Tibial artery (tissue), 4 donors: ENCODE results near the gene OR4D10.

Source experiments
- DNase-seq, 2 donors: peaks; one replicate each; pipeline ENCODE4 v3.0.0-alpha.2; 2019
- H3K27ac ChIP-seq, 2 donors: fragments of 200-600 bp; sonication (generic) in 1 of 2; 1 replicate in 1 of 2; 2 replicates in 1 of 2; pipeline ENCODE4 v1.5.1; 2018 to 2019; ENCODE audit warnings: mild to moderate bottlenecking in 1 of 2
- H3K27me3 ChIP-seq, 2 donors: fragments of 200-600 bp; sonication (generic) in 1 of 2; one replicate each; pipeline versions ENCODE4 v1.5.1 to v1.6.0; 2016 to 2019
- H3K36me3 ChIP-seq, 3 donors: fragments of 200-600 bp; sonication (generic) in 2 of 3; one replicate each; pipeline ENCODE4 v1.5.1; 2016 to 2019; ENCODE audit warnings: mild to moderate bottlenecking in 2 of 3
- H3K4me1 ChIP-seq, 4 donors: fragments of 200-600 bp; sonication (generic) in 2 of 4; 1 replicate in 3 of 4; 2 replicates in 1 of 4; pipeline ENCODE4 v1.5.1; 2016 to 2019
- H3K4me3 ChIP-seq, 2 donors: fragments of 200-600 bp; sonication (generic) in 1 of 2; 1 replicate in 1 of 2; 2 replicates in 1 of 2; pipeline ENCODE4 v1.5.1; 2018 to 2019; ENCODE audit warnings: mild to moderate bottlenecking in 2 of 2
- H3K9me3 ChIP-seq, 3 donors: fragments of 200-600 bp; sonication (generic) in 1 of 3; one replicate each; pipeline ENCODE4 v1.5.1; 2016 to 2019
- CTCF ChIP-seq, 2 experiments: fragments of 200-600 bp in 1 of 2; fragments of 450-650 bp in 1 of 2; IDR thresholded peaks; one replicate each; pipeline ENCODE4 v1.5.1; 2017 to 2019; ENCODE audit warnings: antibody characterized with exemption in 2 of 2, mild to moderate bottlenecking in 1 of 2, moderate library complexity in 1 of 2
- intact Hi-C: fragments of 100-400 bp; cut with DNase I; formaldehyde crosslinking; loops from one replicate; pipeline ENCODE4 v1.15.0; 2023; ENCODE audit warnings: low total_unique reads

Gene OR4D10

GRCh38 chr11:59473015-59473414 lies at the start of gene OR4D10:
Gene OR4D10 (plus strand): TSS chr11:59473315. CDS start chr11:59477430, 4,115 bp downstream.
- DNase-seq, result no peak
- H3K27me3 ChIP-seq, result no peaks in the 10 kb centered on the region
- H3K27ac ChIP-seq, result no peak within 1 kb of the TSS
- no peaks in the 10 kb centered on the region for H3K36me3 ChIP-seq
- TF ChIP-seq CTCF (IDR thresholded peaks at IDR 0.05), result no peak
- H3K4me1 ChIP-seq, result no peaks in the 10 kb centered on the region
- intact Hi-C loops, result no loop called here
- H3K4me3 ChIP-seq, result no peak within 1 kb of the TSS
- H3K9me3 ChIP-seq, result no peaks in the 10 kb centered on the region

- TF ChIP-seq CTCF (IDR thresholded peaks at IDR 0.05), result no peak
- Histone ChIP-seq H3K9me3 (no peaks in the 10 kb centered on the region), H3K27ac (no peak overlapping the region), H3K36me3 (no peaks in the 10 kb centered on the region), H3K4me3 (no peak overlapping the region), H3K27me3 (no peaks in the 10 kb centered on the region), H3K4me1 (no peaks in the 10 kb centered on the region)
- DNase-seq, result no peak
- intact Hi-C loops, result no loop called here
These were observed 49.3 kb upstream of the OR4D10 start for GRCh38 chr11:59423835-59424234.

GRCh38 chr11:59425131-59425530 lies 48.0 kb upstream of the OR4D10 start:
- intact Hi-C loops, result no loop called here
- H3K9me3 ChIP-seq, result no peaks in the 10 kb centered on the region
- no peak for DNase-seq
- H3K27ac ChIP-seq, result no peak overlapping the region
- no peaks in the 10 kb centered on the region for H3K27me3 ChIP-seq
- H3K36me3 ChIP-seq, result no peaks in the 10 kb centered on the region
- no peak for TF ChIP-seq CTCF (IDR thresholded peaks at IDR 0.05)
- no peak overlapping the region for H3K4me3 ChIP-seq
- no peaks in the 10 kb centered on the region for H3K4me1 ChIP-seq

GRCh38 chr11:59426361-59427067 lies 46.6 kb upstream of the OR4D10 start, which contains the start of gene OR5A2:
Gene OR5A2 (minus strand): TSS chr11:59426413. CDS start chr11:59422953, 3,460 bp downstream.
- Histone ChIP-seq H3K9me3 (no peaks in the 10 kb centered on the region), H3K27me3 (no peaks in the 10 kb centered on the region), H3K4me3 (no peak within 1 kb of the TSS), H3K4me1 (no peaks in the 10 kb centered on the region), H3K36me3 (no peaks in the 10 kb centered on the region), H3K27ac (no peak within 1 kb of the TSS)
- no peak for DNase-seq
- intact Hi-C loops, result no loop called here
- no peak for TF ChIP-seq CTCF (IDR thresholded peaks at IDR 0.05)

GRCh38 chr11:59427068-59427382 lies 46.1 kb upstream of the OR4D10 start:
- TF ChIP-seq CTCF (IDR thresholded peaks at IDR 0.05), result no peak
- DNase-seq, result no peak
- intact Hi-C loops, result no loop called here

More at GRCh38 chr11:59427068-59427382, 46.1 kb upstream of the OR4D10 start:
- Histone ChIP-seq H3K4me1 (no peaks in the 10 kb centered on the region), H3K9me3 (no peaks in the 10 kb centered on the region), H3K27ac (no peak overlapping the region), H3K4me3 (no peak overlapping the region), H3K27me3 (no peaks in the 10 kb centered on the region), H3K36me3 (no peaks in the 10 kb centered on the region)
